Neural cell (in vitro differentiated cells): Measurements from ENCODE around the gene DYNC2H1.

Experiments used
- CTCF ChIP-seq: fragments of 450-650 bp; IDR thresholded peaks from 2 replicates; pipeline ENCODE4 v1.5.1; 2014; ENCODE audit warnings: antibody characterized with exemption, mild to moderate bottlenecking, moderate library complexity; ENCODE audit not compliant: poor library complexity, severe bottlenecking
- EZH2 ChIP-seq: fragments of 200-600, 300-800 bp; shearing (Covaris generic), sonication (generic); IDR thresholded peaks from 2 replicates; pipeline ENCODE4 v1.6.1; 2014; ENCODE audit warnings: antibody characterized with exemption, low read length, borderline replicate concordance, mild to moderate bottlenecking; ENCODE audit not compliant: insufficient read depth, poor library complexity, severe bottlenecking
- SMC3 ChIP-seq: fragments of 450-650 bp; conservative IDR thresholded peaks from 2 replicates; pipeline ENCODE4 v1.6.1; 2014; ENCODE audit warnings: antibody characterized with exemption, mild to moderate bottlenecking, moderate library complexity; ENCODE audit not compliant: poor library complexity

DNA sequence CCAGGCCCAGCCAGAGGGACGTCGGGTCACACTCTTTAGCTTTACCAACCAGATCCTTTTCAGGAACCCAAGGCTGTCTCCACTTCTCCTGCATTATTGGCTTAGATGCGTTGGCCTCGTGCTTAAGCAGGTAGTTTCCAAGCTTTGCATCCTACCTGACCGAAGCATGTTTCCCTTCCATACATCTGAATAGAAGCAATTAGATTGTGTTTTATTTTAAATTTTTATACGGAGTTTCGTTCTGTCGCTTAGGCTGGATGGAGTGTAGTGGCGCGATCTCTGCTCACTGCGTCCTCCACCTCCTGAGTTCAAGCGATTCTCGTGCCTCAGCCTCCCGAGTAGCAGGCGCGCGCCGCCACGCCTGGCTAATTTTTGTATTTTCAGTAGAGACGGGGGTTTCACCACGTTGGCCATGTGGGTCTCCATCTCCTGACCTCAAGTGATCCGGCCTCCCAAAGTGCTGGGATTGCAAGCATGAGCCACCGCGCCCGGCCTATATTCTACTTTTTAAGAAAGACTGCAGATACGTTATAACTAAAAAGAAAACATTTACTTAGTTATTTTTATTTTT, 677 bp downstream of the DYNC2H1 start:
- TF ChIP-seq CTCF (no peak), SMC3 (no peak), EZH2 (no peak)
